Left ventricle myocardium inferior (tissue), 1 donor: Measurements from ENCODE around the gene ADGRG7. TPM values are rescaled to one million over a fixed set of nuclear protein-coding genes. Genes with fewer than 3 reads are reported as not detected.

Experiments
- DNase-seq: peaks from one replicate; pipeline ENCODE4 v3.0.0-alpha.2; 2020
- H3K27ac ChIP-seq: fragments of 200-600 bp; replicated peaks from 2 replicates; pipeline ENCODE4 v1.8.0; 2021
- H3K27me3 ChIP-seq: fragments of 200-600 bp; 2 replicates; pipeline ENCODE4 v1.8.0; 2021; ENCODE audit warnings: low read depth
- H3K36me3 ChIP-seq: fragments of 200-600 bp; 2 replicates; pipeline ENCODE4 v1.8.0; 2021
- H3K4me1 ChIP-seq: fragments of 200-600 bp; 2 replicates; pipeline ENCODE4 v1.8.0; 2021
- H3K4me3 ChIP-seq: fragments of 200-600 bp; 2 replicates; pipeline ENCODE4 v1.8.0; 2021; ENCODE audit warnings: mild to moderate bottlenecking, moderate library complexity
- H3K9me3 ChIP-seq: fragments of 200-600 bp; replicated peaks from 2 replicates; pipeline ENCODE4 v1.8.0; 2021
- CTCF ChIP-seq: fragments of 200-600 bp; IDR thresholded peaks from 2 replicates; pipeline ENCODE4 v1.8.0; 2021; ENCODE audit warnings: antibody characterized with exemption, mild to moderate bottlenecking, borderline replicate concordance
- intact Hi-C: fragments of 100-400 bp; cut with micrococcal nuclease; formaldehyde crosslinking; loops from one replicate; pipeline ENCODE4 v1.11.0; 2022
- total RNA-seq: library from RNA; stranded (reverse); fragmentation: NEBNext Ultra II Directional; extraction: Animal tissue kit (Norgen Biotek cat#: 25700); gene quantifications from one replicate; pipeline ENCODE4 v1.2.1, GENCODE V29; 2021
- donor health status: DM: no; HTN: yes; CAD: no; lungs with severe emphysema.

The ADGRG7 gene
- total RNA-seq, 1 donor from 2014 or later, result not detected

GRCh38 chr3:100740207-100740606 lies 130.8 kb downstream of the ADGRG7 start:
- Histone ChIP-seq H3K4me1 (peaks cover 56% of the 10 kb centered on the region), H3K27me3 (no peaks in the 10 kb centered on the region), H3K4me3 (no peak overlapping the region), H3K36me3 (peaks cover 96% of the 10 kb centered on the region), H3K27ac (no peak overlapping the region), H3K9me3 (no peaks in the 10 kb centered on the region)
- intact Hi-C loops, result no loop called here
- TF ChIP-seq CTCF, result no peak
- DNase-seq, result no peak

- Histone ChIP-seq H3K27me3 (no peaks in the 10 kb centered on the region), H3K36me3 (peaks cover 86% of the 10 kb centered on the region), H3K27ac (no peak overlapping the region), H3K4me3 (no peak overlapping the region), H3K9me3 (no peaks in the 10 kb centered on the region), H3K4me1 (peaks cover 38% of the 10 kb centered on the region)
- intact Hi-C loops, result no loop called here
- no peak for TF ChIP-seq CTCF
- DNase-seq, result no peak
These were observed 134.1 kb downstream of the ADGRG7 start for GRCh38 chr3:100743535-100743934.

GRCh38 chr3:100744671-100745070 lies 135.3 kb downstream of the ADGRG7 start:
- TF ChIP-seq CTCF, result no peak
- Histone ChIP-seq H3K4me1 (peaks cover 26% of the 10 kb centered on the region), H3K9me3 (no peaks in the 10 kb centered on the region), H3K27me3 (no peaks in the 10 kb centered on the region), H3K4me3 (no peak overlapping the region), H3K36me3 (peaks cover 86% of the 10 kb centered on the region), H3K27ac (no peak overlapping the region)
- intact Hi-C loops, result no loop called here
- no peak for DNase-seq

Other genes with a start within 250 kb of the ADGRG7 start
- gene TOMM70, start 208.5 kb upstream of the ADGRG7 start, total RNA-seq, result 65.4 TPM
- gene LNP1, start 208.1 kb upstream of the ADGRG7 start, total RNA-seq, result 4.2 TPM
- 3.2 TPM for gene TMEM45A, start 117.0 kb upstream of the ADGRG7 start, total RNA-seq
- gene TFG, start 99.9 kb downstream of the ADGRG7 start, total RNA-seq, result 114 TPM